GM12878 (cell line): ENCODE results near the gene A3GALT2. TPM values are rescaled to one million over a fixed set of nuclear protein-coding genes. Genes with fewer than 3 reads are reported as not detected.

ENCODE experiments used
- ATAC-seq: fragments of 200-7000 bp; cut with Tn5 transposase; 3 replicates; pipeline ENCODE4 v1.9.1; 2020; ENCODE audit warnings: mild to moderate bottlenecking, moderate library complexity
- BruUV-seq: library from RNA; stranded (reverse); fragments of 400-500 nt; replicated peaks from 2 replicates; lab custom pipeline; 2021; lab: Mats Ljungman, UMichigan
- CTCF ChIA-PET: fragments of 300-600 bp; sonication (Branson Sonifier 250); formaldehyde crosslinking; extraction: SDS; loops from one replicate; lab custom pipeline; 2021; ENCODE audit warnings: inconsistent platforms; lab: Yijun Ruan, JAX
- POLR2A ChIA-PET: fragments of 350-600 bp; formaldehyde crosslinking; extraction: SDS; loops from one replicate; lab custom pipeline; 2021; ENCODE audit warnings: inconsistent platforms; lab: Charles Lee
- RAD21 ChIA-PET: fragments of 300-600 bp; sonication (Branson Sonifier 250); formaldehyde crosslinking; loops from one replicate; lab custom pipeline; 2023; ENCODE audit warnings: antibody characterized with exemption; ENCODE audit not compliant: unreplicated experiment; lab: Charles Lee
- SMC1A ChIA-PET: fragments of 300-600 bp; sonication (Branson Sonifier 250); formaldehyde crosslinking; loops from one replicate; lab custom pipeline; 2023; ENCODE audit not compliant: unreplicated experiment, uncharacterized antibody; lab: Charles Lee
- DNase-seq: peaks from one replicate; pipeline ENCODE4 v3.0.0-alpha.2; 2011; ENCODE audit warnings: low read depth, low spot score
- FAIRE-seq: peaks from 3 replicates; lab custom pipeline; 2011; peaks lifted over from hg19 to GRCh38; lab: Jason Lieb, UNC
- H2AFZ ChIP-seq: 2 replicates; pipeline ENCODE4 v1.6.0; 2011; ENCODE audit warnings: low read depth, low read length, control low read depth; ENCODE audit not compliant: control insufficient read depth
- H3K27ac ChIP-seq: 2 replicates; pipeline ENCODE4 v1.5.1; 2011; ENCODE audit warnings: control low read depth; ENCODE audit not compliant: control insufficient read depth, insufficient read depth
- H3K27me3 ChIP-seq, 2 experiments: replicated peaks in 1 of 2; 2 replicates each; pipeline versions ENCODE4 v1.6.0 to v1.6.1; 2011; ENCODE audit warnings: low read length in 1 of 2; ENCODE audit not compliant: control insufficient read depth in 2 of 2, insufficient read depth in 2 of 2
- H3K36me3 ChIP-seq, 2 experiments: 2 replicates each; pipeline ENCODE4 v1.5.1; 2011; ENCODE audit warnings: low read length in 1 of 2; ENCODE audit not compliant: control insufficient read depth in 2 of 2, insufficient read depth in 2 of 2
- H3K4me1 ChIP-seq: 2 replicates; pipeline ENCODE4 v1.6.1; 2011; ENCODE audit warnings: mild to moderate bottlenecking, low read length, moderate library complexity, mixed read lengths; ENCODE audit not compliant: control insufficient read depth, insufficient read depth
- H3K4me2 ChIP-seq: 2 replicates; pipeline ENCODE4 v1.6.0; 2011; ENCODE audit warnings: control low read depth; ENCODE audit not compliant: control insufficient read depth, insufficient read depth
- H3K4me3 ChIP-seq: fragments of 200-600 bp; sonication (generic); 2 replicates; pipeline ENCODE4 v1.5.1; 2016
- H3K79me2 ChIP-seq: 2 replicates; pipeline ENCODE4 v1.6.0; 2011; ENCODE audit warnings: low read length; ENCODE audit not compliant: control insufficient read depth, insufficient read depth
- H3K9ac ChIP-seq: 2 replicates; pipeline ENCODE4 v1.8.0; 2011; ENCODE audit warnings: low read length, control low read depth, mixed read lengths; ENCODE audit not compliant: control insufficient read depth, insufficient read depth
- H3K9me3 ChIP-seq: replicated peaks from 3 replicates; pipeline ENCODE4 v1.5.1; 2011; ENCODE audit warnings: mild to moderate bottlenecking, low read length; ENCODE audit not compliant: control insufficient read depth, insufficient read depth
- H4K20me1 ChIP-seq: 2 replicates; pipeline ENCODE4 v1.6.0; 2011; ENCODE audit not compliant: control insufficient read depth, insufficient read depth
- KDM1A ChIP-seq: fragments of 200-600 bp; sonication (generic); IDR thresholded peaks from 2 replicates; pipeline ENCODE4 v1.6.1; 2016; ENCODE audit warnings: borderline replicate concordance
- RB1 ChIP-seq: fragments of 450-650 bp; formaldehyde crosslinking; IDR thresholded peaks from 2 replicates; pipeline ENCODE4 v1.6.1; 2017; ENCODE audit warnings: mild to moderate bottlenecking, borderline replicate concordance
- WGBS: methylation state at CpG from one replicate; pipeline ENCODE4 v1.1.6; 2016; ENCODE audit warnings: low lambda C conversion rate; ENCODE audit not compliant: insufficient replicate concordance, insufficient coverage; ENCODE audit errors: missing lambda C conversion rate; 5-methylcytosine and 5-hydroxymethylcytosine counted together
- in situ Hi-C: fragments of 300-500 bp; cut with MboI; formaldehyde crosslinking; loops from 9 replicates; pipeline ENCODE4 v1.14.3; 2018; ENCODE audit warnings: mixed read lengths
- intact Hi-C: fragments of 100-400 bp; cut with micrococcal nuclease; formaldehyde crosslinking; loops from one replicate; pipeline ENCODE4 v1.14.2; 2022; ENCODE audit not compliant: unreplicated experiment
- polyA plus RNA-seq, 11 experiments: library from polyadenylated mRNA; depleted of rRNA in 4 of 11; unstranded in 6 of 11; stranded (reverse) in 5 of 11; fragments of >200 nt; fragmentation: Nextera tagmentation in 4 of 11; fragmentation: Illumina TruSeq in 1 of 11; extraction: Ambion mirVana in 4 of 11; extraction: Trizol in 1 of 11; gene quantifications; 1 replicate in 1 of 11; 2 replicates in 10 of 11; pipeline versions ENCODE4 v1.2.1 to v1.2.3, GENCODE V29; 2011 to 2016; ENCODE audit warnings: inconsistent platforms in 2 of 11, missing spikeins in 2 of 11, low read depth in 1 of 11
- total RNA-seq, 4 experiments: library from RNA; depleted of rRNA in 3 of 4; stranded (reverse); fragments of >200 nt in 3 of 4; fragmentation: Illumina TruSeq in 1 of 4; extraction: Trizol in 1 of 4; gene quantifications; 2 replicates each; pipeline versions ENCODE4 v1.2.1 to v1.2.3, GENCODE V29; 2013 to 2021
- TF ChIP-seq, protein P1 (sequence below): IDR thresholded peaks from 2 replicates; pipeline ENCODE4 v1.6.1; 2011; ENCODE audit warnings: low read depth, mild to moderate bottlenecking, low read length, moderate library complexity, borderline replicate concordance; ENCODE audit errors: extremely low read depth
- TF ChIP-seq, protein P2 (sequence below): fragments of 450-650 bp; formaldehyde crosslinking; IDR thresholded peaks from 2 replicates; pipeline ENCODE4 v1.4.0; 2020; ENCODE audit warnings: mild to moderate bottlenecking, moderate library complexity

Gene A3GALT2
- total and polyA plus RNA-seq, 10 of the 15 experiments (the other 5 are each of a cell fraction or from before 2014, with no cell fraction given), result not detected

DNA sequence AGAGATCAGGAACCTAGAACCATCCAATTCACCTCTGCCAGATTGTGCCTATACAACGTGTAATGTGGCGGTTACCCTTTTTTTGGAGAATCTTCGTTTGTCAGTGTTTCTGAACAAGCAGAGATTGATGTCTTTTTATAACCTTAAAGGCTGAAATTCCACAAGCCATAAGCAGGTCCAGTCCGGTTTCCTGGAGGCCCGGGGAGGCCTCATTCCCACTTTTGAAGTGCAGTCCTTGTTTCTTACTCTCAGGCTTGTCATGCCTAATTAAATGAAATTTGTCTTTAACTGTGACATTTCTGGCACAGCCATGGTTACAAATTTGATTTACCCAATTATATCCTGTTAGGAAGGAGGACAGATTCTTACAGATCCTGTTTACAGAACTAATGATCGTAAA, 36.8 kb downstream of the A3GALT2 start (continued):
- TF ChIP-seq, protein P1, sequence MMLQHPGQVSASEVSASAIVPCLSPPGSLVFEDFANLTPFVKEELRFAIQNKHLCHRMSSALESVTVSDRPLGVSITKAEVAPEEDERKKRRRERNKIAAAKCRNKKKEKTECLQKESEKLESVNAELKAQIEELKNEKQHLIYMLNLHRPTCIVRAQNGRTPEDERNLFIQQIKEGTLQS, result no peak

DNA sequence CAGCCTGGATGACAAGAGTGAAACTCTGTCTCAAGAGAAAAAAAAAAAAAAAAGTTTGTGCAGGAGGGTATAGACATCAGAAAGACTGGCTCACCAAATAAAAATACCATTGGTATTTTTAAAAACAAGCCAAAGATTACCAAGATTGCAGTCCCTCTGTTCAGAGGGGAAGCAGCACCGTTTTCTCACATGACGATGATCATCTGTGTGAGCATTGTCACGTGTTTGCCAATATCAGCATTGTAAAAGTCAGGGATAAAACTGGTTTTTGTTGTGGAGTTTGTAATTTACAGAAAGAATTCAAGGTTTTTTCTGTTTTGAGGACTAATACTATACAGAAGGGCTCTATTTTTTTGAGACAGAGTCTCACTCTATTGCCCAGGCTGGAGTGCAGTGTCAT, 38.1 kb downstream of the A3GALT2 start:
- in situ Hi-C loops, result no loop called here
- no peak overlapping the region for H2AFZ ChIP-seq

More for the DNA sequence above, 38.1 kb downstream of the A3GALT2 start:
- Histone ChIP-seq H3K79me2 (no peaks in the 10 kb centered on the region), H3K4me3 (no peak overlapping the region), H3K27me3 (no peaks in the 10 kb centered on the region), H4K20me1 (no peaks in the 10 kb centered on the region), H3K9ac (no peak overlapping the region), H3K36me3 (peaks cover 0 to 5% of the 10 kb centered on the region in 2 experiments; a peak in 3 of 4 replicates), H3K4me2 (no peak overlapping the region), H3K9me3 (no peaks in the 10 kb centered on the region), H3K4me1 (no peaks in the 10 kb centered on the region), H3K27ac (no peak overlapping the region)
- no TSS peak for BruUV-seq
- ChIA-PET POLR2A (no interaction called here), SMC1A (no interaction called here), RAD21 (no interaction called here), CTCF (interaction anchor here (0.8 to 0.9 kb wide), 2 partner anchors 97 to 188 kb away, joined by 3 read pairs; no protein-coding TSS in a partner anchor)
- intact Hi-C loops, result no loop called here
- no peak for DNase-seq
- no peak for FAIRE-seq
- no peak for TF ChIP-seq RB1
- TF ChIP-seq, protein P2, sequence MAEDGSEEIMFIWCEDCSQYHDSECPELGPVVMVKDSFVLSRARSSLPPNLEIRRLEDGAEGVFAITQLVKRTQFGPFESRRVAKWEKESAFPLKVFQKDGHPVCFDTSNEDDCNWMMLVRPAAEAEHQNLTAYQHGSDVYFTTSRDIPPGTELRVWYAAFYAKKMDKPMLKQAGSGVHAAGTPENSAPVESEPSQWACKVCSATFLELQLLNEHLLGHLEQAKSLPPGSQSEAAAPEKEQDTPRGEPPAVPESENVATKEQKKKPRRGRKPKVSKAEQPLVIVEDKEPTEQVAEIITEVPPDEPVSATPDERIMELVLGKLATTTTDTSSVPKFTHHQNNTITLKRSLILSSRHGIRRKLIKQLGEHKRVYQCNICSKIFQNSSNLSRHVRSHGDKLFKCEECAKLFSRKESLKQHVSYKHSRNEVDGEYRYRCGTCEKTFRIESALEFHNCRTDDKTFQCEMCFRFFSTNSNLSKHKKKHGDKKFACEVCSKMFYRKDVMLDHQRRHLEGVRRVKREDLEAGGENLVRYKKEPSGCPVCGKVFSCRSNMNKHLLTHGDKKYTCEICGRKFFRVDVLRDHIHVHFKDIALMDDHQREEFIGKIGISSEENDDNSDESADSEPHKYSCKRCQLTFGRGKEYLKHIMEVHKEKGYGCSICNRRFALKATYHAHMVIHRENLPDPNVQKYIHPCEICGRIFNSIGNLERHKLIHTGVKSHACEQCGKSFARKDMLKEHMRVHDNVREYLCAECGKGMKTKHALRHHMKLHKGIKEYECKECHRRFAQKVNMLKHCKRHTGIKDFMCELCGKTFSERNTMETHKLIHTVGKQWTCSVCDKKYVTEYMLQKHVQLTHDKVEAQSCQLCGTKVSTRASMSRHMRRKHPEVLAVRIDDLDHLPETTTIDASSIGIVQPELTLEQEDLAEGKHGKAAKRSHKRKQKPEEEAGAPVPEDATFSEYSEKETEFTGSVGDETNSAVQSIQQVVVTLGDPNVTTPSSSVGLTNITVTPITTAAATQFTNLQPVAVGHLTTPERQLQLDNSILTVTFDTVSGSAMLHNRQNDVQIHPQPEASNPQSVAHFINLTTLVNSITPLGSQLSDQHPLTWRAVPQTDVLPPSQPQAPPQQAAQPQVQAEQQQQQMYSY, result no peak
- TF ChIP-seq KDM1A, result no peak
- WGBS, result 91% methylated on average over 3 of the region's 3 CpGs
- no peak for ATAC-seq
